Skeletal muscle satellite cell (primary cell): Measurements from ENCODE around the gene SERPINB8.

Source experiments
- H3K27me3 ChIP-seq: 2 replicates; pipeline ENCODE4 v1.7.0; 2013; ENCODE audit warnings: low read length; ENCODE audit not compliant: control insufficient read depth, insufficient read depth
- H3K36me3 ChIP-seq: 2 replicates; pipeline ENCODE4 v1.7.0; 2013; ENCODE audit warnings: mild to moderate bottlenecking, control low read depth, low read length; ENCODE audit not compliant: insufficient read depth
- H3K4me1 ChIP-seq: 2 replicates; pipeline ENCODE4 v1.7.0; 2013; ENCODE audit warnings: low read length; ENCODE audit not compliant: control insufficient read depth, insufficient read depth
- H3K4me2 ChIP-seq: 2 replicates; pipeline ENCODE4 v1.7.0; 2013; ENCODE audit warnings: mild to moderate bottlenecking, low read length
- H3K4me3 ChIP-seq: 2 replicates; pipeline ENCODE4 v1.7.0; 2013; ENCODE audit warnings: low read length
- H3K9ac ChIP-seq: 2 replicates; pipeline ENCODE4 v1.7.0; 2013; ENCODE audit warnings: mild to moderate bottlenecking, low read depth, low read length, moderate library complexity
- H3K9me3 ChIP-seq: replicated peaks from 2 replicates; pipeline ENCODE4 v1.7.0; 2013; ENCODE audit warnings: mild to moderate bottlenecking, control low read depth, low read length

Gene SERPINB8

GRCh38 chr18:64027931-64028695, 58.2 kb downstream of the SERPINB8 start:
- no peak overlapping the region for H3K9ac ChIP-seq
- no peak overlapping the region for H3K4me3 ChIP-seq
- no peaks in the 10 kb centered on the region for H3K4me1 ChIP-seq
- no peaks in the 10 kb centered on the region for H3K36me3 ChIP-seq
- no peaks in the 10 kb centered on the region for H3K27me3 ChIP-seq
- no peak overlapping the region for H3K4me2 ChIP-seq
- H3K9me3 ChIP-seq: no peaks in the 10 kb centered on the region

- no peaks in the 10 kb centered on the region for H3K4me1 ChIP-seq
- H3K9ac ChIP-seq: no peak overlapping the region
- no peak overlapping the region for H3K4me3 ChIP-seq
- no peaks in the 10 kb centered on the region for H3K9me3 ChIP-seq
- H3K27me3 ChIP-seq: no peaks in the 10 kb centered on the region
- no peaks in the 10 kb centered on the region for H3K36me3 ChIP-seq
- no peak overlapping the region for H3K4me2 ChIP-seq
Observed at GRCh38 chr18:64029096-64029495, 59.2 kb downstream of the SERPINB8 start.

GRCh38 chr18:64031411-64031810, 61.5 kb downstream of the SERPINB8 start:
- no peaks in the 10 kb centered on the region for H3K27me3 ChIP-seq
- H3K36me3 ChIP-seq: no peaks in the 10 kb centered on the region
- H3K9me3 ChIP-seq: no peaks in the 10 kb centered on the region
- no peak overlapping the region for H3K4me3 ChIP-seq
- no peaks in the 10 kb centered on the region for H3K4me1 ChIP-seq
- H3K9ac ChIP-seq: no peak overlapping the region
- H3K4me2 ChIP-seq: no peak overlapping the region

GRCh38 chr18:64032312-64032711, 62.4 kb downstream of the SERPINB8 start:
- H3K9me3 ChIP-seq: no peaks in the 10 kb centered on the region
- peaks cover 4% of the 10 kb centered on the region for H3K27me3 ChIP-seq

GRCh38 chr18:64037812-64038414, 68.0 kb downstream of the SERPINB8 start:
- no peak overlapping the region for H3K4me2 ChIP-seq
- H3K9ac ChIP-seq: no peak overlapping the region
- H3K36me3 ChIP-seq: no peaks in the 10 kb centered on the region
- no peaks in the 10 kb centered on the region for H3K4me1 ChIP-seq
- no peaks in the 10 kb centered on the region for H3K9me3 ChIP-seq
- no peak overlapping the region for H3K4me3 ChIP-seq
- H3K27me3 ChIP-seq: peaks cover 5% of the 10 kb centered on the region

More at GRCh38 chr18:64032312-64032711, 62.4 kb downstream of the SERPINB8 start:
- Histone ChIP-seq H3K36me3 (no peaks in the 10 kb centered on the region), H3K9ac (no peak overlapping the region), H3K4me1 (no peaks in the 10 kb centered on the region), H3K4me2 (no peak overlapping the region), H3K4me3 (no peak overlapping the region)
